GM18526 (cell line): ENCODE data around the gene ARHGEF6.

ENCODE experiments used
- POLR2A ChIP-seq: IDR thresholded peaks from 3 replicates; pipeline ENCODE4 v1.6.1; 2011; ENCODE audit not compliant: insufficient read length; ENCODE audit errors: extremely low read depth

Gene ARHGEF6

GRCh38 chrX:136794080-136794479 is 13.3 kb upstream of the ARHGEF6 start:
- TF ChIP-seq POLR2A = no peak

- no peak for TF ChIP-seq POLR2A
Observed at GRCh38 chrX:136789856-136790255, 9.1 kb upstream of the ARHGEF6 start.

- no peak for TF ChIP-seq POLR2A
Observed at GRCh38 chrX:136784231-136784630, 3.5 kb upstream of the ARHGEF6 start.

GRCh38 chrX:136783159-136783558 is 2.4 kb upstream of the ARHGEF6 start:
- no peak for TF ChIP-seq POLR2A

GRCh38 chrX:136781180-136781797 is 557 bp upstream of the ARHGEF6 start:
- TF ChIP-seq POLR2A = no peak

GRCh38 chrX:136780241-136780640 is 491 bp downstream of the ARHGEF6 start:
- no peak for TF ChIP-seq POLR2A

- no peak for TF ChIP-seq POLR2A
Observed at GRCh38 chrX:136779346-136779781, 1.4 kb downstream of the ARHGEF6 start.

GRCh38 chrX:136778916-136779315 is 1.8 kb downstream of the ARHGEF6 start:
- no peak for TF ChIP-seq POLR2A

- no peak for TF ChIP-seq POLR2A
Observed at GRCh38 chrX:136778020-136778419, 2.7 kb downstream of the ARHGEF6 start.

GRCh38 chrX:136773648-136774047 is 7.1 kb downstream of the ARHGEF6 start:
- TF ChIP-seq POLR2A = no peak

DNA sequence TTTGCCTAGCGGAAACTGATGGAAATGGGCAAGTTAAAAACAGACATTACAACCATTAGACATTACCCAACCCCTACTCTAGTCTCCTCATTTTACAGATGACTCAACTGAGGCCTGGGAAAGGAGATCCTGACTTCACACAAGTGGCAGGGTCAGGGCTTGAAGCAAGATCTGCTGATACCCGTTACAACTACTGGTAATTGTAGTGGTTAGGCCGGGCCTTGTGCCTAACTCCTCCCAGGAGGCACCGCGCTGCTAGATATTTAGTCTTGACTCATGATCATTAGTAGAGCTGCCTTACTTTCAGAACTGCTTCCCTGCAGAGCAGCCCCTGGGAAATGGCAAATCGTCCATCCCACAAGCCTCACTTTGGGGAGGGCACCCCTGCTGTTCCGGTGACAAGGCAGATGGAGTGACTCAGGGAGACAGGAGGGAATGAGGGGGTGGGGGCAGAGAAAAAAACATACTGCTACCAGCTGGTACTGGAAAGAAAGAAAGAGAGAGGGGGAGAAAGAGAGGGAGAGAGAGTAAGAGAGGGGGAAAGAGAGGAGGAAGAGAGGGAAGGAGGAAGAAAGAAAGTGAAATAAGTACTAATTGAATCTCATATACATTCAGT is 12.2 kb downstream of the ARHGEF6 start:
- no peak for TF ChIP-seq POLR2A

DNA sequence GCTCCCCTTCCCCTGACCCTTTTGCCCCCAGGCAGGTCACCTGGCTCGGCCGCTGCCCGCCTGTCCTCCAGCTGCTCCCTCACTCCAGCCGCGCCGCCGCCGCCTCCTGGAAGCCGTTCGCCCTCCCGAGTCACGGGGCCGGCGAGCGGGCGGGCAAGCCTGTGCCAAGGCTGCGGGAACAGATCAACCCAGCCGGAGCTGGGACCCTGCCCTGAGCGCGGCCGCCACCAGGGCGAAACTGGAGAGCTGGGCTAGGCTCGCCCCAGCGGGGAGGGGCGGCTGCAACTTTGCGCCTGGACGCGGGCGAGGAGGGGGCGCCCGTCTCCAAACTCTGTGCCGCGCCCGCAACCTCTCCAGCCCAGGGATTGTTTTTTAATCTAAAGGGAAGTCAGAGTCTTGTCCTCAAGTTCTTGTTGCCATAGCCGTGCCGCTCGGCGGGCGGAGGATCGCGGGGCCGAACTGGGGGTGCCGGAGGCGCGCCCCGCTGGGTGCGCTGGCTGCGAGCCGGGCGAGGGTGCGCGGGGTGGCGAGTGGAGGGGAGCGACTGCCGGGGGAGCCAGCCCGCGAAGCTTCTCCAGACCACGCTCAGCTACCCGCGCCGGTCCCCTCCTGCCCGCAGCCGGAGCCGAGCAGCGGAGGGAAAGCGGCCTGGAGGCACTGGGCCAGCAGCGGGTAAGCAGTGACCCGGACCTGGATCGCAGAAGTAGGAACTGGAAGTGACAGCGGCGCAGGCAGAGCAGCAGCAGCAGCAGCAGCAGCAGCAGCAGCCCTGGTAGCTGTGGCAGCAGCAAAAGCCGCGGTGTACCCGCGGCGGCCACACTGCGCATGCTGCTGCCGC is 13.4 kb downstream of the ARHGEF6 start:
- peak; percentile 14 for TF ChIP-seq POLR2A

- no peak for TF ChIP-seq POLR2A
Observed at GRCh38 chrX:136766785-136767103, 14.0 kb downstream of the ARHGEF6 start.

GRCh38 chrX:136765821-136766356 is 14.8 kb downstream of the ARHGEF6 start:
- TF ChIP-seq POLR2A = no peak

- no peak for TF ChIP-seq POLR2A
Observed at GRCh38 chrX:136764206-136764605, 16.5 kb downstream of the ARHGEF6 start.
